Inferior parietal cortex (tissue), 1 donor: Measurements from ENCODE around the gene TCERG1L.

Experiments used
- DNase-seq: peaks from one replicate; pipeline ENCODE4 v3.0.0-alpha.2; 2016; ENCODE audit errors: extremely low spot score

Gene TCERG1L

GRCh38 chr10:131207584-131208532, 103.7 kb downstream of the TCERG1L start:
- DNase-seq, result no peak

GRCh38 chr10:131207176-131207575, 104.3 kb downstream of the TCERG1L start:
- DNase-seq, result no peak

- DNase-seq, result no peak
Observed at GRCh38 chr10:131206111-131206995, 105.2 kb downstream of the TCERG1L start.

- no peak for DNase-seq
Observed at GRCh38 chr10:131205556-131205955, 106.0 kb downstream of the TCERG1L start.

- DNase-seq, result no peak
Observed at GRCh38 chr10:131204406-131205152, 106.9 kb downstream of the TCERG1L start.

DNA sequence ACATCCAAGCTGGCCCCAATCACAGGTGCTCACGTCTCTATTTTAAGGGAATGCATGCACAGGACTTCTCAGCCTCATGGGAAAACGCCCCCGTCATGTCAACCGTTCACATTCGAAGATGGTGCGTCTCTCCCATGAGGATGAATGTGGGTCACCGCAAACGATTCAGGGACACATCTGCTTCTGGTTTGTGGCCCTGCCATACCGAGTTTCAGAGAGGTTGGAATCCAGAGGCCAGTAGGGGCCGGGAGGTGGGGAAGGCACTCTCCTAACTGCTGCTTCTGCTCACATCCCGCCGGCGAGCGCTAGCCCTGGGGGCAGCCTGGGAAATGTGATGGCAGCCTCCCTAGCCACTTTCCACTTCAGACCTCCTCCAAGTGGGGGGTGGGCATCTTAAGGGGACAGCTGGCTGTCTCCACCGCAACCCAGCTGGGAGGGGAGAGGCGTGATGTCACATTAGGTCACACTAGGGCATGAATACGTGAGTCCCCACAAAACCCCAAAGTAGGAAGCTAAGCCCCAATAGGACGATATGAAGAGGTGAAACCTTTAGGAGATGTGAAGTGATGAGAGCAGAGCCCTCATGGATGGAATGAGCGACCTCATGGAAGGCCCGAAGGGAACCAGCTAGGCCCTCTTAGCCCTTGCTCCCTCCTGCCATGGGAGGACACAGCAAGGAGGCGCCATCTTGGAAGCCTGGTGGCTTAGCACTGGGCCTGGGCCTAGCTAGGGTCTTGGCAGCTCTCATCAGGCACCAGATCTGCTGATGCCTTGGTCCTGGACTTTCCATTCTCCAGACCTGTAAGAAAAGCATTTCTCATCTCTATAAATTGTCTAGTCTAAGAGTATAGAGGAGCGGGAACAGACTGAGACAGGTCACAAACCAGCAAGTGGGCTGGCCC, 107.8 kb downstream of the TCERG1L start:
- DNase-seq, result no peak

DNA sequence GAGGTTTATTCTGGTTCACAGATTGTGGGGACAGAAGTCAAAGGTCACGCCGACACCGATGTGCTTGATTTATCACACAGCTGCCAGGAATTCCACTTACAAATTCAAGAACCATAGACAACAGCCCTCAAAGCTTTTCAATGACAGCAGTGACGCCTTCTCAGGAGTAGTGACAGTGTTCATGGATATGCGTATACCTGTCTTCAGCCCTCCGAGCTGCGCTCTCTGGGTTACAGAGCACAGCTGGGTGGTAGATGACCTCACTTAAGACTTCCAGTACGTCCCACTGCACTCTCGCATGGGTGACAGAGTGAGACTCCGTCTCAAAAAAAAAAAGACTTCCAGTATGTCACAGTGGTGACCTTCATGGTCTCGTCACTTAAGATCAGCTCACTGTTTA, 108.5 kb downstream of the TCERG1L start:
- no peak for DNase-seq

- DNase-seq, result no peak
Observed at GRCh38 chr10:131201741-131202515, 109.6 kb downstream of the TCERG1L start.

GRCh38 chr10:131200856-131201470, 110.6 kb downstream of the TCERG1L start:
- no peak for DNase-seq

DNA sequence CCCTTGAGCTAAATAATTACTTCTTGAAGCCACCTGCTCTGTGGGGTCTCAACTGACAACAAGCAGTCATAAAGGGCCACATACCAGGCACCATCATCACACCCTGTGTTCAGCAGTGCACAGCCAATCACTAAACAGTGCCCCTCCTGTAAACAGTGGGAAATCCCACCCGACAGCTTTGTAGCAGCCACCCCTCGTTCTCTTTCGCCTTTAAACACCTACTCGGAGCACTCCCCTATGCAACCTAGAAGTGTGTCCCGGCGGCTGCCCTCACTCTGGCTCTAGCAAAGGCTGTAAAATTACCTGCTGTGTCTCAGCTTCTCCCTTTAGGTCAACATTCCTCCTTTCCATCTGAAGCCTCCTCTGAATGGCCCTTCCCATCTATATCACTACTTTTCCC, 111.9 kb downstream of the TCERG1L start:
- DNase-seq, result no peak

DNA sequence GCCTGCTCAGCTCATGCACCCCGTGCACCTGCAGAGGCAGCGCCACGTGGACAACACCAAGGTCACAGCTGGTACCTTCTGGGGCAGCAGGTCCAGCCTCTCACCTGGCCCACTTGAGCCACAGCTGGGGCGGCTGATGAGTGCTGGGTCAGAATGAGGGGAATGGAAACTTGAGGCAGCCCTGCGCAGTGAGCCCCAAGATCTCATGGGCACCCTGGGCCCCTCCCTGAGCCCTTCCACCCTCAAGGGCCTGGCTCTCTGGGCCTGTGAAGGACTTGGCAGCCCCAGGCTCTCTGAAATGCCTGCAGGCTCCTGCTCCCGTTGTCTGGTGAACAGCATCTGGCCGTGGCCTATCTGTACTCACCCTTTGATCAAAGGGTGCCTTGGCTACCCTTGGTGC, 112.7 kb downstream of the TCERG1L start:
- no peak for DNase-seq

DNA sequence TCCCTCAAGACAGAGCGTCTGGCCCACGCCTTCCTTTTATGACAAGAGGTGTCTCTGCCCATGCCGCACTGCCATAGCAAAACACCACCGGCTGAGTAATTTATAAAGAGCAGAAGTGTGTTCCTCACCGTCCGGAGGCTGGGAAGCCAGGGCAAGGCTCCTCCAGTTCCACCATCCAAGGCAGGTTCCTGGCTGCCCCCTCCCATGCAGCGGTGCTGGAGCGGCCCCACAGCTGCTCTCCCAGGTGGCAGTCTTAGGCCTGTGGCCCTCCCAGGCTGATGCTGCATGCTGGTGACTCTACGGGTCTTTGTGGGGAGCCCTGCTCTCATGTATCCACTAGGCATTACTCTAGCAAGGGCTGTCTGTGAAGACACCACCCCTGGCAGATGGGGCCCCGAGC, 113.1 kb downstream of the TCERG1L start:
- no peak for DNase-seq

GRCh38 chr10:131196176-131196885, 115.2 kb downstream of the TCERG1L start:
- no peak for DNase-seq

- DNase-seq, result no peak
Observed at GRCh38 chr10:131195558-131196159, 115.9 kb downstream of the TCERG1L start.

- DNase-seq, result no peak
Observed at GRCh38 chr10:131195116-131195515, 116.4 kb downstream of the TCERG1L start.

DNA sequence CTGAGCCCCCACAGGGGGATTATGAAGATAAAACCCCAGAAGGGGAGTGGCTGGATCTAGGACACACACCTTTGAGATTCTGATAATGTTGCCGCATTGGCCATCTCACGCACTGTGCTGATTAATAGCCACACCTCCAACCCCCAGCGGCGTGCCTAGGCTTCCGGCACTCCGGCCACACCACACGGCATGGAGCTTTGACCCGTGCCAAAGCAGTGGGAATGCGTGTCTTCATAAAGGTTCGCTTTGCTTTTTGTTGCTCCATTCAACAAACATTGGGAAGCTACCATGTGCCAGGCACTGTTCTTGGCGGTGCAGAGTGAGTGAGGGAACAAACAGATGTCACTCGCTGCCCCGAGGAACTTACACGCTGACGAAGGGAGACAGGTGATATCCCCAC, 117.6 kb downstream of the TCERG1L start:
- no peak for DNase-seq

GRCh38 chr10:131188494-131188893, 123.0 kb downstream of the TCERG1L start:
- DNase-seq, result no peak

DNA sequence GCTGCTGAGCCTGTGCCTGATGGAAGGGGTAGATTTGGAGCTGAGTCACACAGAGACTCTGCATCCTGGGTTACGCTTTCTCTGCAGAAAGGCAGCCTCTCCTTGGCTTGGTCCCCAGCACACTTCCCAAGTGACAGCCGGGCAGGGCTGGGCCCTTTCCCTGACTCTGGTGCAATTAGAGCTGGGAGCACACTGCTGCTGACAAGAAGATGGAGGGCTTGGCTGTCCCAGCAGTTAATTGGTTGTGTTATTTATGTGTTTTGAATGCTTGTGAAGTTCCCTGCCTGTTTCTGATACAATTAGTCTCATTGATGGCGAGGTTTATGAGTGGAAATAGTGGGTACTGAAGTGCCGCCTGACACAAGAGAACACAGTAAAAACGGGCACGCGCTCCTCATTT, 123.6 kb downstream of the TCERG1L start:
- DNase-seq, result no peak

DNA sequence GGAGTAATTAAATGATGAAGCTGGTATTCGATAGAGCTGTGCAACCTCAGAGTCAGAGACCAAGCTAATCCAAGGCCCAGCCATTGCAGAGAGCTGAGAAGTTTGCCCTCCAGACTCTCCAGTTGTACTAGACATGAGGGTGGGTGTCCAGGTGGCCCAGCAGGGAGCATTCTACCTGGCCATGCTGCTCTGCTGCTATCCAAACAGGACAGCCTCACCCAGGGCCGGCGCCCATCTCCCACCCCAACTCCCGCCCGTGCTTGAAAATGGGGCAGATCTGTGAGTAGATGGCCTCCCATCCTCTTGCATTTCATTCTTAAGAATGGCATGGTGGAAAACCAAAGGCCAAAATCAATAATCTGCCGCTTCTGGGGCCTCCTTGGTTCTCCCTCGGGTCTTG, 124.2 kb downstream of the TCERG1L start:
- no peak for DNase-seq
